ENCODE data around the gene RAB36. TPM values are rescaled to one million over a fixed set of nuclear protein-coding genes. Genes with fewer than 3 reads are reported as not detected.
A peak's percentile ranks its signal among the peaks of the same experiment; 100 is the strongest.

Gene RAB36
- total and polyA plus RNA-seq, 9 of the 15 experiments (the other 6 are each of a cell fraction or from before 2014, with no cell fraction given): 0.04 to 0.50 (median 0.08) TPM; not detected in 3

DNA sequence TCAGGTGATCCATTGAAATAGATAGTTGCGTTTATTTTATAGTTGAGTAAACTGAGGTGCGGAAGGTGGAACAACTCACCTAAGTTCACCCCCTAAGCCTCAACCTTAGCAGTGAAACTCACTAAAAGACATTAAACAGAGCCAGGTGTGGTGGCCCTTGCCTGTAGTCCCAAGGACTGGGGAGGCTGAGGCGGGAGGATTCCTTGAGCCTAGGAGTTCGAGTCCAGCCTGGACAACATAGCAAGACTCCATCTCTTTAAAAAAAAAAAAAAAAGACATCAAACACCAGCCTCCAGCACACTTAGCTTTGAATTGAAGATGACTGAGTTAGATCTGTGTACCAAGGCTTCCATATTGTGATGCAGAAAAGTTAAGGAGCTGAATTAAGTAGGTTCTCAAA is 845 bp upstream of the RAB36 start:
- H3K4me3 ChIP-seq: no peak overlapping the region
- peaks cover 16 to 27% of the 10 kb centered on the region in 2 experiments for H3K4me1 ChIP-seq (replicated peaks in 1 of 2; ENCODE audit: control insufficient read depth in 2 of 2, insufficient read depth in 2 of 2, low read length in 2 of 2)
- H3K9me3 ChIP-seq (replicated peaks; ENCODE audit: control insufficient read depth, insufficient read depth, low read depth, low read length): no peaks in the 10 kb centered on the region
- CTCF ChIA-PET (ENCODE audit: low intra/inter-chr PET ratio): interaction anchor here (0.7 to 1.1 kb wide), 2 partner anchors 16 to 290 kb away, joined by 3 to 4 read pairs; no protein-coding TSS in a partner anchor
- no peak overlapping the region for H3K27ac ChIP-seq (ENCODE audit: extremely low read depth, low read depth, low read length)
- H3K9me1 ChIP-seq (ENCODE audit: control insufficient read depth, insufficient read depth, low read length): peaks cover 12% of the 10 kb centered on the region
- intact Hi-C loops (cut with micrococcal nuclease): no loop called here
- in situ Hi-C loops (cut with MboI): no loop called here
- 15% methylated on average over 4 of the region's 4 CpGs for WGBS (ENCODE audit: insufficient coverage, low coverage, missing lambda C conversion rate)
- TF ChIP-seq, protein P1, sequence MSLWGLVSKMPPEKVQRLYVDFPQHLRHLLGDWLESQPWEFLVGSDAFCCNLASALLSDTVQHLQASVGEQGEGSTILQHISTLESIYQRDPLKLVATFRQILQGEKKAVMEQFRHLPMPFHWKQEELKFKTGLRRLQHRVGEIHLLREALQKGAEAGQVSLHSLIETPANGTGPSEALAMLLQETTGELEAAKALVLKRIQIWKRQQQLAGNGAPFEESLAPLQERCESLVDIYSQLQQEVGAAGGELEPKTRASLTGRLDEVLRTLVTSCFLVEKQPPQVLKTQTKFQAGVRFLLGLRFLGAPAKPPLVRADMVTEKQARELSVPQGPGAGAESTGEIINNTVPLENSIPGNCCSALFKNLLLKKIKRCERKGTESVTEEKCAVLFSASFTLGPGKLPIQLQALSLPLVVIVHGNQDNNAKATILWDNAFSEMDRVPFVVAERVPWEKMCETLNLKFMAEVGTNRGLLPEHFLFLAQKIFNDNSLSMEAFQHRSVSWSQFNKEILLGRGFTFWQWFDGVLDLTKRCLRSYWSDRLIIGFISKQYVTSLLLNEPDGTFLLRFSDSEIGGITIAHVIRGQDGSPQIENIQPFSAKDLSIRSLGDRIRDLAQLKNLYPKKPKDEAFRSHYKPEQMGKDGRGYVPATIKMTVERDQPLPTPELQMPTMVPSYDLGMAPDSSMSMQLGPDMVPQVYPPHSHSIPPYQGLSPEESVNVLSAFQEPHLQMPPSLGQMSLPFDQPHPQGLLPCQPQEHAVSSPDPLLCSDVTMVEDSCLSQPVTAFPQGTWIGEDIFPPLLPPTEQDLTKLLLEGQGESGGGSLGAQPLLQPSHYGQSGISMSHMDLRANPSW (CRISPR knock-in tag; IDR thresholded peaks at IDR 0.05): peak; percentile 53; the same call in 1 of the 2 replicates
- TF ChIP-seq CC2D1A (IDR thresholded peaks at IDR 0.05) (no peak), ZNF644 (tag; IDR thresholded peaks at IDR 0.05; ENCODE audit: low read depth) (no peak)
- TF ChIP-seq, protein P2, sequence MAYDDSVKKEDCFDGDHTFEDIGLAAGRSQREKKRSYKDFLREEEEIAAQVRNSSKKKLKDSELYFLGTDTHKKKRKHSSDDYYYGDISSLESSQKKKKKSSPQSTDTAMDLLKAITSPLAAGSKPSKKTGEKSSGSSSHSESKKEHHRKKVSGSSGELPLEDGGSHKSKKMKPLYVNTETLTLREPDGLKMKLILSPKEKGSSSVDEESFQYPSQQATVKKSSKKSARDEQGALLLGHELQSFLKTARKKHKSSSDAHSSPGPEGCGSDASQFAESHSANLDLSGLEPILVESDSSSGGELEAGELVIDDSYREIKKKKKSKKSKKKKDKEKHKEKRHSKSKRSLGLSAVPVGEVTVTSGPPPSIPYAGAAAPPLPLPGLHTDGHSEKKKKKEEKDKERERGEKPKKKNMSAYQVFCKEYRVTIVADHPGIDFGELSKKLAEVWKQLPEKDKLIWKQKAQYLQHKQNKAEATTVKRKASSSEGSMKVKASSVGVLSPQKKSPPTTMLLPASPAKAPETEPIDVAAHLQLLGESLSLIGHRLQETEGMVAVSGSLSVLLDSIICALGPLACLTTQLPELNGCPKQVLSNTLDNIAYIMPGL (CRISPR knock-in tag; IDR thresholded peaks at IDR 0.05): peak; percentile 54; the same call in 1 of the 2 replicates
- no peak for DNase-seq (ENCODE audit: extremely low read depth in 1 of 4, low spot score in 3 of 4)
- ATAC-seq: no peak
- peak overlapping the region; percentile 52; the same call in 1 of the 2 replicates for H3K4me2 ChIP-seq (ENCODE audit: insufficient read depth, low read length)
- 0 out of 2 replicates have a peak overlapping the region, but pooled peaks have one; percentile 11 for H2AFZ ChIP-seq (ENCODE audit: low read depth, low read length)
- no peaks in the 10 kb centered on the region for H3K36me3 ChIP-seq (ENCODE audit: control insufficient read depth, insufficient read depth, low read length)
- FAIRE-seq: no peak
- POLR2A ChIA-PET: interaction anchor here (0.5 to 86.5 kb wide), 24 partner anchors 9 to 670 kb away, joined by 3 to 3476 read pairs (median 4); partner anchors contain the start of gene BCR
- no TSS peak for BruUV-seq (replicated peaks)
- H3K27me3 ChIP-seq (ENCODE audit: control insufficient read depth in 2 of 2, insufficient read depth in 2 of 2, low read length in 2 of 2): peaks cover 24 to 34% of the 10 kb centered on the region in 2 experiments
- H4K20me1 ChIP-seq (replicated peaks; ENCODE audit: control insufficient read depth, insufficient read depth, low read length): peaks cover 58% of the 10 kb centered on the region
- no peak overlapping the region for H3K9ac ChIP-seq (ENCODE audit: insufficient read depth in 1 of 2, low read depth in 2 of 2, low read length in 2 of 2)
- H3K79me2 ChIP-seq (ENCODE audit: control insufficient read depth, insufficient read depth, low read length): no peaks in the 10 kb centered on the region

Measured in K562 (cell line).